Activated naive CD8-positive, alpha-beta T cell treated with anti-CD3 and anti-CD28 coated beads, Interleukin-2, amount 50 U/mL, for 24 hours (primary cell): ENCODE results near the gene SPAG16.

Experiments
- ATAC-seq: fragments of 150-1000 bp; cut with Tn5 transposase; one replicate; pipeline ENCODE4 v1.10.0; 2021
- DNase-seq: peaks from one replicate; pipeline ENCODE4 v3.0.0; 2021
- H3K27ac Mint-ChIP-seq: one replicate; pipeline ENCODE4 v1.8.0; 2021; ENCODE audit warnings: mild to moderate bottlenecking, mixed read lengths
- H3K27me3 Mint-ChIP-seq: one replicate; pipeline ENCODE4 v1.8.0; 2021; ENCODE audit warnings: mixed read lengths
- H3K36me3 Mint-ChIP-seq: one replicate; pipeline ENCODE4 v1.8.0; 2021; ENCODE audit warnings: low read depth, mixed read lengths
- H3K4me1 Mint-ChIP-seq: one replicate; pipeline ENCODE4 v1.8.0; 2021; ENCODE audit warnings: mixed read lengths
- H3K4me3 Mint-ChIP-seq: one replicate; pipeline ENCODE4 v1.8.0; 2021; ENCODE audit warnings: mild to moderate bottlenecking, moderate library complexity, mixed read lengths
- H3K9me3 Mint-ChIP-seq: one replicate; pipeline ENCODE4 v1.8.0; 2021; ENCODE audit warnings: mixed read lengths

SPAG16 gene

GRCh38 chr2:214180071-214180470 lies 895.8 kb downstream of the SPAG16 start:
- H3K36me3 Mint-ChIP-seq = no peaks in the 10 kb centered on the region
- no peak overlapping the region for H3K27ac Mint-ChIP-seq
- no peaks in the 10 kb centered on the region for H3K4me1 Mint-ChIP-seq
- DNase-seq = no peak
- no peak for ATAC-seq
- H3K4me3 Mint-ChIP-seq = no peak overlapping the region
- no peaks in the 10 kb centered on the region for H3K9me3 Mint-ChIP-seq
- no peaks in the 10 kb centered on the region for H3K27me3 Mint-ChIP-seq

- no peaks in the 10 kb centered on the region for H3K4me1 Mint-ChIP-seq
- H3K4me3 Mint-ChIP-seq = no peak overlapping the region
- H3K9me3 Mint-ChIP-seq = no peaks in the 10 kb centered on the region
- H3K36me3 Mint-ChIP-seq = no peaks in the 10 kb centered on the region
- H3K27me3 Mint-ChIP-seq = no peaks in the 10 kb centered on the region
- ATAC-seq (no peak), DNase-seq (no peak)
- no peak overlapping the region for H3K27ac Mint-ChIP-seq
These were observed 896.4 kb downstream of the SPAG16 start for GRCh38 chr2:214180686-214181085.

GRCh38 chr2:214184461-214184860 lies 900.2 kb downstream of the SPAG16 start:
- H3K36me3 Mint-ChIP-seq = no peaks in the 10 kb centered on the region
- DNase-seq (no peak), ATAC-seq (no peak)
- H3K4me1 Mint-ChIP-seq = no peaks in the 10 kb centered on the region
- no peaks in the 10 kb centered on the region for H3K27me3 Mint-ChIP-seq
- H3K9me3 Mint-ChIP-seq = no peaks in the 10 kb centered on the region
- H3K4me3 Mint-ChIP-seq = no peak overlapping the region
- no peak overlapping the region for H3K27ac Mint-ChIP-seq

- Mint-ChIP-seq H3K9me3 (no peaks in the 10 kb centered on the region), H3K36me3 (no peaks in the 10 kb centered on the region), H3K4me3 (no peak overlapping the region), H3K27me3 (no peaks in the 10 kb centered on the region), H3K4me1 (no peaks in the 10 kb centered on the region), H3K27ac (no peak overlapping the region)
- no peak for DNase-seq
- no peak for ATAC-seq
These were observed 901.3 kb downstream of the SPAG16 start for GRCh38 chr2:214185546-214185945.

- no peak for DNase-seq
- ATAC-seq = no peak
- no peaks in the 10 kb centered on the region for H3K4me1 Mint-ChIP-seq
- no peaks in the 10 kb centered on the region for H3K9me3 Mint-ChIP-seq
- no peaks in the 10 kb centered on the region for H3K27me3 Mint-ChIP-seq
- no peak overlapping the region for H3K27ac Mint-ChIP-seq
- H3K36me3 Mint-ChIP-seq = no peaks in the 10 kb centered on the region
- no peak overlapping the region for H3K4me3 Mint-ChIP-seq
These were observed 908.4 kb downstream of the SPAG16 start for GRCh38 chr2:214192711-214193110.

GRCh38 chr2:214193943-214194342 lies 909.7 kb downstream of the SPAG16 start:
- no peaks in the 10 kb centered on the region for H3K36me3 Mint-ChIP-seq
- no peaks in the 10 kb centered on the region for H3K4me1 Mint-ChIP-seq
- no peak overlapping the region for H3K27ac Mint-ChIP-seq
- DNase-seq (no peak), ATAC-seq (no peak)
- no peaks in the 10 kb centered on the region for H3K27me3 Mint-ChIP-seq
- no peaks in the 10 kb centered on the region for H3K9me3 Mint-ChIP-seq
- H3K4me3 Mint-ChIP-seq = no peak overlapping the region

GRCh38 chr2:214196260-214196659 lies 912.0 kb downstream of the SPAG16 start:
- Mint-ChIP-seq H3K9me3 (peaks cover 6% of the 10 kb centered on the region), H3K4me1 (no peaks in the 10 kb centered on the region), H3K27me3 (no peaks in the 10 kb centered on the region), H3K36me3 (no peaks in the 10 kb centered on the region), H3K27ac (no peak overlapping the region), H3K4me3 (no peak overlapping the region)
- ATAC-seq (no peak), DNase-seq (no peak)

GRCh38 chr2:214201892-214202291 lies 917.6 kb downstream of the SPAG16 start:
- H3K4me1 Mint-ChIP-seq = no peaks in the 10 kb centered on the region
- H3K9me3 Mint-ChIP-seq = peaks cover 9% of the 10 kb centered on the region
- no peak overlapping the region for H3K4me3 Mint-ChIP-seq
- DNase-seq = no peak
- H3K36me3 Mint-ChIP-seq = no peaks in the 10 kb centered on the region
- no peak overlapping the region for H3K27ac Mint-ChIP-seq
- no peaks in the 10 kb centered on the region for H3K27me3 Mint-ChIP-seq
- ATAC-seq = no peak

GRCh38 chr2:214203214-214203613 lies 919.0 kb downstream of the SPAG16 start:
- H3K36me3 Mint-ChIP-seq = no peaks in the 10 kb centered on the region
- H3K27ac Mint-ChIP-seq = no peak overlapping the region
- ATAC-seq = no peak
- peaks cover 9% of the 10 kb centered on the region for H3K9me3 Mint-ChIP-seq
- no peak overlapping the region for H3K4me3 Mint-ChIP-seq
- H3K27me3 Mint-ChIP-seq = no peaks in the 10 kb centered on the region
- no peak for DNase-seq
- no peaks in the 10 kb centered on the region for H3K4me1 Mint-ChIP-seq

GRCh38 chr2:214203744-214204289 lies 919.6 kb downstream of the SPAG16 start:
- no peaks in the 10 kb centered on the region for H3K27me3 Mint-ChIP-seq
- H3K4me3 Mint-ChIP-seq = no peak overlapping the region
- H3K9me3 Mint-ChIP-seq = peaks cover 9% of the 10 kb centered on the region
- no peak for DNase-seq
- H3K27ac Mint-ChIP-seq = no peak overlapping the region
- no peak for ATAC-seq
- H3K4me1 Mint-ChIP-seq = no peaks in the 10 kb centered on the region
- no peaks in the 10 kb centered on the region for H3K36me3 Mint-ChIP-seq

- DNase-seq (no peak), ATAC-seq (no peak)
- Mint-ChIP-seq H3K36me3 (no peaks in the 10 kb centered on the region), H3K27me3 (no peaks in the 10 kb centered on the region), H3K9me3 (no peaks in the 10 kb centered on the region), H3K4me3 (no peak overlapping the region), H3K27ac (no peak overlapping the region), H3K4me1 (no peaks in the 10 kb centered on the region)
These were observed 930.8 kb downstream of the SPAG16 start for GRCh38 chr2:214215107-214215506.

GRCh38 chr2:214217136-214217535 lies 932.9 kb downstream of the SPAG16 start:
- Mint-ChIP-seq H3K4me3 (no peak overlapping the region), H3K9me3 (no peaks in the 10 kb centered on the region), H3K36me3 (no peaks in the 10 kb centered on the region), H3K4me1 (no peaks in the 10 kb centered on the region), H3K27me3 (no peaks in the 10 kb centered on the region), H3K27ac (no peak overlapping the region)
- ATAC-seq (no peak), DNase-seq (no peak)

GRCh38 chr2:214217599-214217998 lies 933.3 kb downstream of the SPAG16 start:
- H3K27ac Mint-ChIP-seq = no peak overlapping the region
- H3K27me3 Mint-ChIP-seq = no peaks in the 10 kb centered on the region
- H3K4me3 Mint-ChIP-seq = no peak overlapping the region
- H3K4me1 Mint-ChIP-seq = no peaks in the 10 kb centered on the region
- no peaks in the 10 kb centered on the region for H3K36me3 Mint-ChIP-seq
- ATAC-seq = no peak
- H3K9me3 Mint-ChIP-seq = no peaks in the 10 kb centered on the region
- DNase-seq = no peak

GRCh38 chr2:214220251-214220650 lies 936.0 kb downstream of the SPAG16 start:
- ATAC-seq = no peak
- Mint-ChIP-seq H3K4me3 (no peak overlapping the region), H3K36me3 (no peaks in the 10 kb centered on the region), H3K4me1 (no peaks in the 10 kb centered on the region), H3K9me3 (no peaks in the 10 kb centered on the region), H3K27me3 (no peaks in the 10 kb centered on the region), H3K27ac (no peak overlapping the region)
- DNase-seq = no peak

GRCh38 chr2:214226061-214226460 lies 941.8 kb downstream of the SPAG16 start:
- Mint-ChIP-seq H3K4me3 (no peak overlapping the region), H3K27ac (no peak overlapping the region), H3K4me1 (no peaks in the 10 kb centered on the region), H3K9me3 (no peaks in the 10 kb centered on the region), H3K36me3 (no peaks in the 10 kb centered on the region), H3K27me3 (no peaks in the 10 kb centered on the region)
- DNase-seq (no peak), ATAC-seq (no peak)

GRCh38 chr2:214232271-214232670 lies 948.0 kb downstream of the SPAG16 start:
- Mint-ChIP-seq H3K36me3 (no peaks in the 10 kb centered on the region), H3K4me1 (no peaks in the 10 kb centered on the region), H3K27ac (no peak overlapping the region), H3K9me3 (peaks cover 9% of the 10 kb centered on the region), H3K27me3 (no peaks in the 10 kb centered on the region), H3K4me3 (no peak overlapping the region)
- DNase-seq (no peak), ATAC-seq (no peak)
